ENCODE data around the gene RNF223. TPM values are rescaled to one million over a fixed set of nuclear protein-coding genes. Genes with fewer than 3 reads are reported as not detected.

The RNF223 gene
- total and polyA plus RNA-seq, 2 of the 13 experiments (the other 11 are each of a cell fraction or from before 2014, with no cell fraction given): 0.03 TPM; not detected in 1

- TF ChIP-seq ZNF556 (CRISPR knock-in tag; IDR thresholded peaks at IDR 0.05; ENCODE audit: borderline replicate concordance): peak; percentile 37; the same call in 1 of the 2 replicates
- no peak for TF ChIP-seq MYNN (CRISPR knock-in tag; IDR thresholded peaks at IDR 0.05; ENCODE audit: low read depth)
- peak; percentile 36 for TF ChIP-seq HDAC1 (CRISPR knock-in tag; IDR thresholded peaks at IDR 0.05)
- TF ChIP-seq, protein P1, sequence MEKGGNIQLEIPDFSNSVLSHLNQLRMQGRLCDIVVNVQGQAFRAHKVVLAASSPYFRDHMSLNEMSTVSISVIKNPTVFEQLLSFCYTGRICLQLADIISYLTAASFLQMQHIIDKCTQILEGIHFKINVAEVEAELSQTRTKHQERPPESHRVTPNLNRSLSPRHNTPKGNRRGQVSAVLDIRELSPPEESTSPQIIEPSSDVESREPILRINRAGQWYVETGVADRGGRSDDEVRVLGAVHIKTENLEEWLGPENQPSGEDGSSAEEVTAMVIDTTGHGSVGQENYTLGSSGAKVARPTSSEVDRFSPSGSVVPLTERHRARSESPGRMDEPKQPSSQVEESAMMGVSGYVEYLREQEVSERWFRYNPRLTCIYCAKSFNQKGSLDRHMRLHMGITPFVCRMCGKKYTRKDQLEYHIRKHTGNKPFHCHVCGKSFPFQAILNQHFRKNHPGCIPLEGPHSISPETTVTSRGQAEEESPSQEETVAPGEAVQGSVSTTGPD (CRISPR knock-in tag; IDR thresholded peaks at IDR 0.05): no peak
- TF ChIP-seq CBX1 (IDR thresholded peaks at IDR 0.05; ENCODE audit: low read depth): no peak
- TF ChIP-seq, protein P2, sequence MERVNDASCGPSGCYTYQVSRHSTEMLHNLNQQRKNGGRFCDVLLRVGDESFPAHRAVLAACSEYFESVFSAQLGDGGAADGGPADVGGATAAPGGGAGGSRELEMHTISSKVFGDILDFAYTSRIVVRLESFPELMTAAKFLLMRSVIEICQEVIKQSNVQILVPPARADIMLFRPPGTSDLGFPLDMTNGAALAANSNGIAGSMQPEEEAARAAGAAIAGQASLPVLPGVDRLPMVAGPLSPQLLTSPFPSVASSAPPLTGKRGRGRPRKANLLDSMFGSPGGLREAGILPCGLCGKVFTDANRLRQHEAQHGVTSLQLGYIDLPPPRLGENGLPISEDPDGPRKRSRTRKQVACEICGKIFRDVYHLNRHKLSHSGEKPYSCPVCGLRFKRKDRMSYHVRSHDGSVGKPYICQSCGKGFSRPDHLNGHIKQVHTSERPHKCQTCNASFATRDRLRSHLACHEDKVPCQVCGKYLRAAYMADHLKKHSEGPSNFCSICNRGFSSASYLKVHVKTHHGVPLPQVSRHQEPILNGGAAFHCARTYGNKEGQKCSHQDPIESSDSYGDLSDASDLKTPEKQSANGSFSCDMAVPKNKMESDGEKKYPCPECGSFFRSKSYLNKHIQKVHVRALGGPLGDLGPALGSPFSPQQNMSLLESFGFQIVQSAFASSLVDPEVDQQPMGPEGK (CRISPR knock-in tag; IDR thresholded peaks at IDR 0.05): 0 out of 2 replicates have a peak, but pooled peaks have one; percentile 9
- no peak for TF ChIP-seq LCORL (IDR thresholded peaks at IDR 0.05)
- TF ChIP-seq LCORL (CRISPR knock-in tag; IDR thresholded peaks at IDR 0.05): no peak; the same call in 1 of the 2 replicates
- TF ChIP-seq JUN (CRISPR knock-in tag; IDR thresholded peaks at IDR 0.05): no peak
- TF ChIP-seq, protein P3, sequence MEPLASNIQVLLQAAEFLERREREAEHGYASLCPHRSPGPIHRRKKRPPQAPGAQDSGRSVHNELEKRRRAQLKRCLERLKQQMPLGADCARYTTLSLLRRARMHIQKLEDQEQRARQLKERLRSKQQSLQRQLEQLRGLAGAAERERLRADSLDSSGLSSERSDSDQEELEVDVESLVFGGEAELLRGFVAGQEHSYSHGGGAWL (CRISPR knock-in tag; IDR thresholded peaks at IDR 0.05): no peak
- no peak for TF ChIP-seq ZNF33A (CRISPR knock-in tag; IDR thresholded peaks at IDR 0.05; ENCODE audit: borderline replicate concordance)
- no peak for TF ChIP-seq AKAP8 (CRISPR knock-in tag; IDR thresholded peaks at IDR 0.05)
- no peak for TF ChIP-seq HHEX (CRISPR knock-in tag; IDR thresholded peaks at IDR 0.05)
- TF ChIP-seq, protein P4, sequence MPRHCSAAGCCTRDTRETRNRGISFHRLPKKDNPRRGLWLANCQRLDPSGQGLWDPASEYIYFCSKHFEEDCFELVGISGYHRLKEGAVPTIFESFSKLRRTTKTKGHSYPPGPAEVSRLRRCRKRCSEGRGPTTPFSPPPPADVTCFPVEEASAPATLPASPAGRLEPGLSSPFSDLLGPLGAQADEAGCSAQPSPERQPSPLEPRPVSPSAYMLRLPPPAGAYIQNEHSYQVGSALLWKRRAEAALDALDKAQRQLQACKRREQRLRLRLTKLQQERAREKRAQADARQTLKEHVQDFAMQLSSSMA (CRISPR knock-in tag; IDR thresholded peaks at IDR 0.05): no peak
- TF ChIP-seq, protein P5, sequence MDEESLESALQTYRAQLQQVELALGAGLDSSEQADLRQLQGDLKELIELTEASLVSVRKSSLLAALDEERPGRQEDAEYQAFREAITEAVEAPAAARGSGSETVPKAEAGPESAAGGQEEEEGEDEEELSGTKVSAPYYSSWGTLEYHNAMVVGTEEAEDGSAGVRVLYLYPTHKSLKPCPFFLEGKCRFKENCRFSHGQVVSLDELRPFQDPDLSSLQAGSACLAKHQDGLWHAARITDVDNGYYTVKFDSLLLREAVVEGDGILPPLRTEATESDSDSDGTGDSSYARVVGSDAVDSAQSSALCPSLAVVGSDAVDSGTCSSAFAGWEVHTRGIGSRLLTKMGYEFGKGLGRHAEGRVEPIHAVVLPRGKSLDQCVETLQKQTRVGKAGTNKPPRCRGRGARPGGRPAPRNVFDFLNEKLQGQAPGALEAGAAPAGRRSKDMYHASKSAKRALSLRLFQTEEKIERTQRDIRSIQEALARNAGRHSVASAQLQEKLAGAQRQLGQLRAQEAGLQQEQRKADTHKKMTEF (CRISPR knock-in tag; IDR thresholded peaks at IDR 0.05): no peak
These were observed 4.9 kb downstream of the RNF223 start (continued) for GRCh38 chr1:1069056-1069710.

Data from HepG2 (cell line).